HUDEP-2 (cell line): ENCODE results near the gene OR7C2.
A peak's percentile ranks its signal among the peaks of the same experiment; 100 is the strongest.
"Not testable (repeated sequence)": the region's sequence is repeated elsewhere in the genome, so short reads cannot be mapped to it uniquely, and the experiment has no call there.

Experiments used
- DNase-seq, 76 experiments: peaks; one replicate each; lab custom pipeline; 2025; ENCODE audit not compliant: unreplicated experiment in 76 of 76; lab: John Stamatoyannopoulos, UW

Gene OR7C2

DNA sequence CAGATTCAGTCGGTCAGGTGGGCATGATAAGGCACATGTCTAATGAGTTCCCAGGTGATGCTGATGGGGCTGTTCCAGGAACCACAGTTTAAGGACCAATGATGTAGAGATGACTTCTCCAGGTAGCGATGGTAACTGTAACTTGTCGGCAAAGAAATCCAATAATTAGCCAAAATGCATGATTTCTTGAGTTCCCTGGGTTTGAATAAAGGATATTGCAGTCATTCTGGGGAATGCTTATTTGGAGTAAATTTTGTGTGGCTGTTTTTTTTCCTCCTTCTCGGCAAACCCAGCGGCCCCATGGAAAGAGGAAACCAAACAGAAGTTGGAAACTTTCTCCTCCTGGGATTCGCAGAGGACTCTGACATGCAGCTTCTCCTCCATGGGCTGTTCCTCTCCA lies at the start of gene OR7C2:
TSS of gene OR7C2 (plus strand) at position 301 of the 400 bp plus-strand sequence. CDS start at position 301, 0 bp downstream.
- no peak for DNase-seq

DNA sequence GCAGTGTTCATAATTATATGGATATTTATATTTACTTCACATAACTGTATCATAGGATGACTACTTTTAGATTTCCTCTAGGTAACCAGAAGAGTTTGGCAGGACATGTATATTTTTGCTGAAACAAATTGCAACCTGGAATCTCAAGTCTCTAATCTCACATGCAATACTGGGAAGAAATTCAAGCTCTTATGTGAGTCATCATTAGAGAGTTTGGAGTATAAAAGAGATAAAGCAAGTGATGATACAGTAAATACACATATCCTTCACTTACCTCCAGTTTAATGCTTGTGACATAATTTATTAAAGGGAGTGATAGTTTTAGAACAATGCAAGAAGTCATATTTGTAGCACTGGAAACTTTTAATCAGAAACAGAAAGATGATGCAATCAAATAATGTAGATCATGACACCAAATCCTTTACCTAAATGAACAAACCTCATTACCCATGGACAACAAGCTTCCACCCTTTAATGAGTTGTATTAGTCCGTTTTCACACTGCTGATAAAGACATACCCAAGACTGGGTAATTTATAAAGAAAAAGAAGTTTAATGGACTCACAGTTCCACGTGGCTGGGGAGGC lies 39.5 kb upstream of the OR7C2 start:
- DNase-seq, result no peak

DNA sequence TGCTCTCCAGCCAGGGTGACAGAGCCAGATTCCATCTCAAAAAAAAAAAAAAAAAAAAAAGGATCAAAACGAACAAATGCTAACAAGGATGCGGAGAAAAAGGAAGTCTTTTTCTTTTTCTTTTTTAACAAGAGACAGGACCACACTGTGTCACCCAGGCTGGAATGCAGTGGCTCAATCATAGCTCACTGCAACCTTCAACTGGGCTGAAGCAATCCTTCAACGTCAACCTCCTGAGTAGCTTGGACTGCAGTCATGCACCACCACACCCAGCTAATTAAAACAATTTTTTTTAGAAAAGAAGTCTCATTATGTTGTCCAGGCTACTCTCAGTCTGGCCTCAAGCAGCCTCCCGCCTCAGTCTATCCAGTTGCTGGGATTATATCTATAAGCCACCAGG lies 34.6 kb upstream of the OR7C2 start:
- DNase-seq, result no peak

DNA sequence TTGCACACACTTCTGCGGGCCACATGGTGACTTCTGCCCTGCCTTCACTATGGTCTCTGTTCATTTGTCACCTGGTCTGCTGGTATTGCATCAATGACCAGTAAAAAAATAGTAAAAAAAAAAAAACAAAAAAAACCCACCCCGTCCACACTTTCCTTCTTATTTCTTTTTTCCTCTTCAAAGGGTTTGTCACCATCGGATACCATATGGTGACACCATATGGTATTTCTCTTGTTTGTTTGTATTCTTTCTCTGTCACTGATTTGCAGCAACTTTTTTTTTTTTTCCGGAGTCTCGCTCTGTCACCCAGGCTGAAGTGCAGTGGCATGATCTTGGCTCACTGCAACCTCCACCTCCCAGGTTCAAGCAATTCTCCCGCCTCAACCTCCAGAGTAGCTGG lies 26.2 kb upstream of the OR7C2 start:
- no peak for DNase-seq

DNA sequence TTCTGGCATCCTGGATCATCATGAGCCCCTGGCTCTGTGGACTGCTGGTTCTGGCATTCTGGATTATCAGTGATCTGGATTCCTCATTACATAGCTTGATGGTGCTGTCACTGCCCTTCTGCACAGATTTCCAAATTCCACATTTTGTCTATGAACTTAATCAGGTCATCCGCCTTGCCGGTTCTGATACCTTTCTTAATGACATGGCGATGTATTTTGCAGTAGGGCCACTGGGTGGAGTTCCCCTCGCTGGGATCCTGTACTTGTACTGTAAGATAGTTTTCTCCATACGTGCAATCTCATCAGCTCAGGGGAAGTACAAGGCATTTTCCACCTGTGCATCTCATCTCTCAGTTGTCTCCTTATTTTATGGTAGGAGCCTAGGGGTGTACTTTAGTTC lies 24.4 kb upstream of the OR7C2 start:
- no peak for DNase-seq

DNA sequence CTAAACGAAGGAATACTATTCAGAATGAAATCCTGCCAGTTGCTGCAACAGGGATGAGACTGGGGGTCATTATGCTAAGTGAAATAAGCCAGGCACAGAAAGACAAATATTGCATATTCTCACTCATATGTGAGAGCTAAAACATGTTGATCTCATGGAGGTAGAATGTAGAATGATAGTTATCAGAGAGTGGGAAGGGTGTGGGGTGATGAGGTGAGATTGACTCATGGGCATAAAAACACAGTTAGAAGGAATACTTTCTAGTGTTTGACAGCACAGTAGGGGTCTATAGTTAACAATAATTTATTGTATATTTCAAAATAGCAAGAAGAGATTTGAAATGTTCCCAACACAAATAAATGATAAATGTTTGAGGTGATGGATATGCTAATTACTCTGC lies 7.8 kb upstream of the OR7C2 start:
- DNase-seq, result no peak

DNA sequence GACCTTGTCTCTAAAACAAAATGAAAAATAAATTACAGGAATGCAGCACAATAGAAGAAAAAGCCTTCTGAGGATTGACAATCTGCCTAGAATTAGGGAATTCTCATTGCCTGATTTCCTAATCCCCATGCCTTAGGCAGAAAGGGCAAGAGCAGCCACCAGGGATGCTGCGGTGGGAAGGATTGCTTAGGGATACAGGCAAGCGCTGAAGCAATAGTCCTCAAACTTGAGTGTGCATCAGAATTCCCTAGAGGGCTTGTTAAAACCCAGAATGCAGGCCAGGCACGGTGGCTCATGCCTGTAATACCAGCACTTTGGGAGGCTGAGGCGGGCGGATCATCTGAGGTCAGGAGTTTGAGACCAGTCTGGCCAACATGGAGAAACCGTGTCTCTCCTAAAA lies 1.0 kb upstream of the OR7C2 start:
- DNase-seq, result no peak

DNA sequence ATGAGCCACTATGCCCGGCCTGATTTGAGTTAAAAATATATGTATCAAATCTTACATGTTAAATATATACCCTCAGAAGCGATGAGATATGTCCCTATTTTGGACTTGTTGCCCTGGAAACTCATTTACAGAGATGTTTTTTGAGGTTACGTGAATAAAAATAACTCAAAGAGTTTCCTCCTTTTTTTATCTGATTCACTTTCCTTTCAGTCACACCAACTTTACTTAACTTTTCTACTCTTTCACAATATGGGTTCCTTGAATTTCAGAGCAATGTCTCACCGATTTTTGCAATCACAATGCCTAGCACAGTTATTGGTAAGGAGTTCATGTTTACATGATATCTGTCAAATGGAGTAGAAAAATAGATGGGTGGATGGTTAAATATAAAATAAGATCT lies 2.3 kb downstream of the OR7C2 start:
- no peak for DNase-seq

DNA sequence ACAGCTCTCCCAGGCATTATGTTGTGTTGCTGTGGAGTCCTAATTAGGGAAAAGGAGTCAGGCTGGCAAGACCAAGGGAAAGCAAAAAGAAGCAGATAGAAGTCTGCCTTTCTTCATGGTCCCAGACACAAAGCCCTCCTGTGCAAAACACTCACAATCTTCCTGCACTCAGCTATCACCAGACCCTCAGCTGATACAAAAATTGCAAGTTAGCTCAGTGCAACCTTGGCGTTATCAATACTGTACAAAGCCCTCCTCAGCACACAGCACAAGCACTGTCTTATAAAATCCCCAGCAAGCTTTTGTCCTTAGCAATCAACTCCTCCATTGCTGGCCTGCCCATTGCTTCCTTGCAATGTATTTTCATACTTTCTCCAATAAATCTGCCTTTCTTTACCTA lies 3.2 kb downstream of the OR7C2 start:
- no peak for DNase-seq

DNA sequence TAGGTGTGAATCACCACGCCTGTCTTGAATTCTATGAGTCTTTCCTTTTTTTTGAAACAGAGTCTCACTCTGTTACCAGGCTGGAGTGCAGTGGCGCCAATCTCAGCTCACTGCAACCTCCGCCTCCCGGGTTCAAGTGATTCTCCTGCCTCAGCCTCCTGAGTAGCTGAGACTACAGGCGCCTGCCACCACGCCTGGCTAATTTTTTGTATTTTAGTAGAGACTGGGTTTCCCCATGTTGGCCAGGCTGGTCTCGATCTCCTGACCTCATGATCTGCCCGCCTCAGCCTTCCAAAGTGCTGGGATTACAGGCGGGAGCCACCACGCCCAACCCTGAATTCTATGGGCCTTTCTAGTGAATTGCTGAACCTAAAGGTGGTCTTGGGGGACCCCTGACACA lies 8.1 kb downstream of the OR7C2 start:
- not testable (repeated sequence) for DNase-seq

DNA sequence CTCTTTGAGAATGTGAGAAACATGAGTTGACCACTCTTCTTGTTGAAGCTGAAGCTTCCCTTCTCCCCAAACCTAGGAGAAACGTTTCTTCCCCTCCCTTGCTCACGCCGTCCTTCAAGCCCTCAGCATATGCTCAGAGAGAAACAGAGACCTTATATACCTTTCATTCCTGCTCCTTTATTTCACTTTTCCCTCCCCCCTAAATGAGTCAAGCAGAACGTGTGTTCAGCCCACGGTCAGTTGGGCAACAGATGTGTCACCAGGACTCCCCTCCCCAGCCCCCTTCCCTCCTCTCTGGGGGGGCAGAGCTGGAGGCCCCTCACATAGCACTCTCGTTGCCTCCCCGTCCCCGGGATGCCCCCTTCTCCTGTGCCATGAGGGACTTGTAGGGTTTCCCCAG lies 8.6 kb downstream of the OR7C2 start:
- DNase-seq, result no peak

DNA sequence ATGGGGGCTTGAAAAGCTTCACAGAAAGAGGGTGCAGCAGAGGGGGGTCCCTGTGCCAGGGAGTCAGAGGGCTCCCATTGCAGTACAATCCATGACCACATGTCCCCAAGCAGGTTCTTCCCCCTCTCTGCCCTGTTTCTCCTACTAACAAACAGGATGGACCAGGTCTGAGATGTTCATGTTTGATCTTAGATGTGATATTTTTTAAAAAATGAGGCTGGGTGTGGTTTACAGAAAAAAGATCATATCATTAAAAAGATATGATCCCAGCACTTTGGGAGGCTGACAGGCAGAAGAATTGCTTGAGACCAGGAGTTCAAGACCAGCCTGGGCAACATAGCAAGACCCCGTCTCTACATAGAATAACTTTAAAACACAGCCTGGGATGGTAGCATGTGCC lies 9.1 kb downstream of the OR7C2 start:
- no peak for DNase-seq

DNA sequence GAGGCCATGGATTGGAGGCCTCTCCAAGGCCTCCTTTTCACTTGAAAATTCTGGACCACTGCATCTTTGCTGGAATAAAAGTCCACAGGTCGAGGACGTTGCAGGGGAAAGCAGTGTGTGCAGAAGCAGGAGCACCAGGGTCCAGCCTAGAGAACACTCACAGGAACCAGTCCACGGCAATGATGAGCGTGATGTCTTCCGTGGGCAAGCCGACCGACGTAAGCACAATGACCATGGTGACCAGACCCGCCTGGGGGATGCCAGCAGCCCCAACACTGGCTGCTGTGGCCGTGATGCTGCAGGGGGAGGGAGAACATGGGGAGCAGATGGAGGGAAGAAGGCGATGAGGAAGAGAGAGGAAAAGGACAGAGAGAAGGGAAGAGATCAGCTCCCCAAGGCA lies 11.5 kb downstream of the OR7C2 start:
- DNase-seq, result no peak

DNA sequence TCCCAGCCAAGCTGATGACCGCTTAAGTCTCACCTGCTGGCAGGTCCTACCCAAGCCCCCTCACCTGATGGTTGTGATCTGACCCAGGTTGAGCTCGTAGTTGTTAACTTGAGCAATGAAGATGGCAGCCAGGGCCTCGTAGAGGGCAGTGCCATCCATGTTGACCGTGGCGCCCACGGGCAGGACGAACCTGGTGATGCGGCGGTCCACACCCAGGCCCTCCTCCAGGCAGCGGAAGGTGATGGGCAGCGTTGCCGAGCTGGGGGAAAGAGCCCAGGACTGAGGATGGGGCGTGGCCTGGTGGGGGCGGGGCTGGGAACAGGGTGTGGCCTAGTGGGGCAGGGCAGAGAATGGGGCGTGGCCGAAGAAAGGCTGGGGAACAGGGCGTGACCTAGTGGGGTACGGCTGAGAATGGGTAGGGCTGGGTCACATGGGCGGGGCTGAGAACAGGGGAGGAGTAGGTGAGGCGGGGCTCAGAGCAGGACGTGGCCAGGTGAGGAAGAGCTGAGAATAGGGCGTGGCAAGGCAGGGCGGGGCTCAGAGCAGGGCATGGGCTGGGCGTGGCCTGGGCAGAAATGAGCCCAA lies 12.9 kb downstream of the OR7C2 start:
- peak in 8 of 76 experiments; percentile 6 to 25 (median 10) for DNase-seq

DNA sequence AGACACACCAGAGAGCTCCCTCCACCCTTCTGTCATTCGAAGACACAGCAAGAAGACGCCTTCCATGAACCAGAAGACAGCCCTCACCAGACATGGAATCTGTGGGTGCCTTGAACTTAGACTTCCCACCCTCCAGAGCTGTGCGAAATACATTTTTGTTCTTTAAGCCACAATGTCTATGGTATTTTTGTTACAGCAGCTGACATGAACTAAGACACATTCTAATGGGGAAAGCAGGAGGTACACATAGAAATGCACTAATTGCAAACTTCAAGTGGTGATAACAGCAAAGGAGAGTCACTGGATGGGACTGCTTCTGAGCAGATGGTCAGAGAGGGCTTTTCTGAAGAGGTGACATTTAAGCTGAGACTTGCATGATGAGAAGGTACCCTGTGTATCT lies 16.2 kb downstream of the OR7C2 start:
- no peak for DNase-seq

DNA sequence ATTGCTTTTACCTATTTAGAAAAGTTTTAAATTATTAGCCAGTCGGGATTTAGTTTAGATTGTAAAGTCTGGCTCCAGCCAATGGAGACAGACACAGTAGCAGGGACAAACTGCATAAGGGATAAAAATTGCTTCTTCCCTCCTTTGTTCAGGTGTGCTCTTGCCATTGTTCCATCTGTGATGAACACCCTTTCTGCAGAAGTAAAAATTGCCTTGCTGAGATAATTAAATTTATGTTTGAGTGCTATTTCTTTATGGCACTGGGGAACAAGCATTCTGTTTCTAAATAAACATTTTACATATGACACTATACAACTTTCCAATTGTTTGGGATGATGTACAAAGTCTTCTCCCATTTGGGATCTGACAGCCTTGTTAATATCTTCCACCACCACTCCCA lies 18.0 kb downstream of the OR7C2 start:
- no peak for DNase-seq

DNA sequence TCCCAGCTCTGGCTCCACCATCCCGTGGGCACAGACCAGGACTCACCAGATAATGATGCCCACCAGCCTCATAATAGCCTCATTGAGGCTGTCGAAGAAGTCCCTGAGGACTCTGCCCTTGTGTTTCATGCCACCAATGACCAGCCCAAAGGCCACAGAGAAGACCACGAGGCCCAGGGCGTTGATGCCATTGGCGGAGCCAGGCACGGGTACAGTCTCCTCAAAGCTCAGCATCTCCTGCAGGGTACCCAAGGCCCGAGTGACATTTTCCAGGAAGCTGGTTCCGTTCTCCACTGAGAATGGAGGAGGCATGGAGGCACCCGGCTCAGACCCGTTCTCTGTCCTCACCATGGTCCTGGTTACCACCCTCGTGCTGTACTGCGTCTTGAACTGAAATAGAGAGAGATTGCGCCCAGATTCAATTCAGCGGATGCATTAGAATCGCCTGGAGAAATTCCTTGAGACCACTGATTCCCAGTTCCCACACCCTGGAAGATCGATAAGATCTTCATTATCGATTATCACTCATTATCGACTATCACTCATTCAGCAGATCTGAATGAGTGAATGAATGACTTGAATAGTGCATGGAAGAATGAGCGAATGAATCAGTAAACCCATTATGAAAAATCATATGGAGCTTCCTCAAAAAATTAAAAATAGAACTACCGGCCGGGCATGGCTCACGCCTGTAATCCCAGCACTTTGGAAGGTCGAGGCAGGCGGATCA lies 20.8 kb downstream of the OR7C2 start:
- no peak for DNase-seq

DNA sequence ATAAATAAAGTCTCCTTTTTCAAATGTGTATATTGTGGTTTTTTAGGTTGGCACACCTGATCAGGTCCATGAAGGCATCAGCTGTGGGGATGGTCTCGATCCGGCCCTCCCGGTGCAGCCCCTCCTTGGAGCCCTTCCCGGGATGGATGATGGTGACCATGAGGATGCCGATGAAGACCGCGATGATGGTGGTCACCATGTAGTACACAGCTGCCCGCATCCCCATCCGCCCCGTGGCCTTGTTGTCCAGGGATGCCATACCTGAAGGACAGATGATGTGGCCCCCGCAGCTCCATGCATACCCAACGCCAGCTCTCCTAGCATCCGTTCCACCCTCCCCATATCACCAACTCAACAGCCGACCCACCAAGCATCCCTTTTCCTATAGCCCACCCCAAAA lies 27.0 kb downstream of the OR7C2 start:
- DNase-seq, result no peak

DNA sequence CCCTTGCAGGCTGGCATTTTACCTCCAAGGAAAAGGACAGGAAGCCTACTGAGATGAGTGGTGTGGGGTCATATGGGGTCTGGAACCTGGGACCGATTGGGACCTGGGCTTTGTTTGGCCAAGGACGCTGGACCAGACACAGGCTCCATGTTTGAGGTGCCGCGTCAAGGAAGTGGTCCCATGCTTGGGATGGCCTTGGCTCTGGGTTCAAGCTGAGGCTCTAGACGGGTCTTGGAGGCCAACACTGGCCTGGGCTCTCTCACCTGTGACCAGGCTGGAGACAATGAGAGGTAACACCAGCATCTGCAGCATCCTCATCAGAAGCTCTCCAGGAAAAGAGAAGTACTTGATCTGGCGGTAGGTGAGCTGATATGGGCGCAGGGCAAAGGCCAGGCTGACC lies 30.2 kb downstream of the OR7C2 start:
- no peak for DNase-seq

DNA sequence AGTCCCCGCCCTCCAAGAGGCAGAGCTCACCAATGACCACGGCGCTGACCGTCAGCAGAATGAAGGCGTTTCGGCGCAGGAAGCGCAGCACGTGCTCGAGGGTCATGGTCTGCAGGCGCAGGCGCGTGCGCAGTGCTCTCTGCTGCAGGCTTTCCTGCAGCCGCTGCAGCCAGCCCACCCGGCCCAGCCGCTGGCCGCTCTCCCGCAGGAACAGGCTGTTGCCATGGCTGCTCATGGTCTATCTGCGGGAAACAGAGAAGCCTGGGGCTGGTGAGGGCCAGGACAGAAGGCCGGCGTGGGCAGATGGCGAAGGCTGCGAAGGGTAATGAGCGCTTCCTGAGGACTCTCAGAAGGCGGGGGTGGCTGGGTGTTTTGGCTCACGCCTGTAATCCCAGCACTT lies 31.4 kb downstream of the OR7C2 start:
- no peak for DNase-seq

DNA sequence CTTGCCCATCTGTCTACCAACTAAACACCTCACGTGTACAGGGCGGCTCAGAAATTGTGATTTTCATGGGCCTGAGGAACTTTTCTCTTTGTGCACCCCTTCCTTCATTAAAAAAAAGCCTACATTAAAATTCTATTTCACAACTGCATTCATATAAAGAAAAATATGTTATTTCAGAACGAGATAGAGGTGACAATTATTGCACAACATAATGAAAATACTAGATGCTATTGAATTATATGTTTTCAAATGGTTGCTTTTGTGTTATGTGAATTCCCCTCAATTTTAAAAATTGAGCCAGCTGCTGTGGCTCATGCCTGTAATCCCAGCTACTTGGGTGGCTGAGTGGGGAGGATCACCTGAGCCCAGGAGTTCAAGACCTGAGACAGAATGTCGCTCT lies 33.2 kb downstream of the OR7C2 start:
- DNase-seq, result no peak

DNA sequence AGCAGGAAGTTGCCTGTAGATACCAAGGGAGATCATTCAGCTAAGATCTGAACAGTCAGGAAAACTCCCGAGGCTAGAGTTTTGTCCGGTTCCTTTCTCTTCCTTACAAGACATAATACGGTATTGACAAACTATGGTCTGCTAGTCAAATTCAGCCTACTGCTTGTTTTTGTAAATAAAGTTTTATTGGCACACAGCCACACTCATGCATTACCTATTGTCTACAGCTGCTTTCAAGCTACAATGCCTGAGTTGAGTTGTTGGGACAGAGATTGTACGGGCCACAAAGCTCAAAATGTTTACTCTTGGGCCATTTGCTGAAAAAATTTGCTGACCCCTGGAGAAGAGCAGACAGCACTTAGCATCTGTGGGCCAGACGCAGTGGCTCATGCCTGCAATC lies 35.8 kb downstream of the OR7C2 start:
- no peak for DNase-seq
